Muscle of leg (tissue), 9 donors: ENCODE results near the gene IFNA10. TPM values are rescaled to one million over a fixed set of nuclear protein-coding genes. Genes with fewer than 3 reads are reported as not detected.

Experiments used
- polyA plus RNA-seq, 8 donors: library from polyadenylated mRNA; unstranded; fragments of 120-200 nt; gene quantifications; one replicate each; pipeline versions ENCODE4 v1.2.1 to v1.2.3, GENCODE V29; 2013; ENCODE audit warnings: inconsistent platforms in 1 of 8, low replicate concordance in 1 of 8; ENCODE audit not compliant: insufficient read length in 8 of 8, insufficient read depth in 1 of 8
- total RNA-seq: library from RNA; stranded (reverse); fragments of 120-200 nt; gene quantifications from one replicate; pipeline ENCODE4 v1.2.4, GENCODE V29; 2013

IFNA10 gene
- total and polyA plus RNA-seq, 9 donors, result not detected

Other genes with a start within 250 kb of the IFNA10 start
- gene HACD4, start 175.5 kb downstream of the IFNA10 start, total RNA-seq, result 1.3 TPM
- gene HACD4, start 175.5 kb downstream of the IFNA10 start, polyA plus RNA-seq, result 1 to 10 TPM; 1.2 to 2.4 (median 1.3) TPM
- not detected for gene IFNB1, start 129.2 kb downstream of the IFNA10 start, total RNA-seq
- not detected for gene IFNB1, start 129.2 kb downstream of the IFNA10 start, polyA plus RNA-seq
- not detected for gene IFNW1, start 65.3 kb downstream of the IFNA10 start, total RNA-seq
- gene IFNW1, start 65.3 kb downstream of the IFNA10 start, polyA plus RNA-seq, result not detected
- not detected for gene IFNA21, start 40.5 kb downstream of the IFNA10 start, total RNA-seq
- not detected for gene IFNA21, start 40.5 kb downstream of the IFNA10 start, polyA plus RNA-seq
- gene IFNA4, start 19.6 kb downstream of the IFNA10 start, total RNA-seq, result not detected
- not detected for gene IFNA4, start 19.6 kb downstream of the IFNA10 start, polyA plus RNA-seq
- gene IFNA7, start 4.9 kb downstream of the IFNA10 start, total RNA-seq, result not detected
- gene IFNA7, start 4.9 kb downstream of the IFNA10 start, polyA plus RNA-seq, result not detected
- not detected for gene IFNA16, start 10.2 kb upstream of the IFNA10 start, total RNA-seq
- not detected for gene IFNA16, start 10.2 kb upstream of the IFNA10 start, polyA plus RNA-seq
- gene IFNA17, start 21.1 kb upstream of the IFNA10 start, total RNA-seq, result not detected
- gene IFNA17, start 21.1 kb upstream of the IFNA10 start, polyA plus RNA-seq, result not detected
- gene IFNA14, start 32.9 kb upstream of the IFNA10 start, total RNA-seq, result not detected
- not detected for gene IFNA14, start 32.9 kb upstream of the IFNA10 start, polyA plus RNA-seq
- not detected for gene IFNA5, start 98.2 kb upstream of the IFNA10 start, total RNA-seq
- not detected for gene IFNA5, start 98.2 kb upstream of the IFNA10 start, polyA plus RNA-seq
- gene KLHL9, start 128.3 kb upstream of the IFNA10 start, total RNA-seq, result 22.5 TPM
- 10 to 100 TPM; 16.8 to 31.6 (median 21.5) TPM for gene KLHL9, start 128.3 kb upstream of the IFNA10 start, polyA plus RNA-seq
- gene IFNA6, start 143.7 kb upstream of the IFNA10 start, total RNA-seq, result not detected
- under 1 TPM in 2 of 8 donors, not detected in 6; 0.16 to 0.29 TPM for gene IFNA6, start 143.7 kb upstream of the IFNA10 start, polyA plus RNA-seq
- 0.04 TPM for gene IFNA13, start 160.9 kb upstream of the IFNA10 start, total RNA-seq
- gene IFNA13, start 160.9 kb upstream of the IFNA10 start, polyA plus RNA-seq, result not detected
- 0.09 TPM for gene IFNA2, start 178.3 kb upstream of the IFNA10 start, total RNA-seq
- not detected for gene IFNA2, start 178.3 kb upstream of the IFNA10 start, polyA plus RNA-seq
- gene IFNA8, start 202.0 kb upstream of the IFNA10 start, total RNA-seq, result not detected
- gene IFNA8, start 202.0 kb upstream of the IFNA10 start, polyA plus RNA-seq, result not detected
- not detected for gene IFNA1, start 233.3 kb upstream of the IFNA10 start, total RNA-seq
- gene IFNA1, start 233.3 kb upstream of the IFNA10 start, polyA plus RNA-seq, result not detected